ENCODE data around the gene EPHB1.

The EPHB1 gene

GRCh38 chr3:134794950-134795745 is at the start of gene EPHB1:
Gene EPHB1, plus strand, starts transcription at chr3:134795260.
- peak; percentile 96 for DNase-seq

- no peak for DNase-seq
These were observed 46.4 kb upstream of the EPHB1 start for GRCh38 chr3:134748698-134749097.

DNA sequence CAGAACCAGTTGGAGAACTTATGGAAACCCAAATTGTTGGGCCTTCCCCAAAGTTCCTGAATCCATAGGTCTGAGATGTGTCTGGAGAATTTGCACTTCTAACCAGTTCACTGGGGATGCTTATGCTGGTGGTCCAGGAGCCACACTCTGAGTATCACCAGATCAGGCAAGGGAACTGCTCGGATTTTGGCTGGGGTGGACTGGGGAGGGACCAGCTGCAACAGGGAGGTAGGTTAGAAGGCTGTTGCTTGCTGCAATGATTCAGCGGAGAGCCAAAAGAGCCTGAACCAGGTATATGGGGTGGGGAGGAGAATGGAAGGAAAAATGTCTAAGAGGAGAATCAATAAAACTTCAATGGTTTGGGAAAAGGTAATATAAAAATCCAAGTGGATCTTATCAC is 45.9 kb upstream of the EPHB1 start:
- DNase-seq: no peak

- DNase-seq: no peak
These were observed 45.1 kb upstream of the EPHB1 start for GRCh38 chr3:134749802-134750553.

GRCh38 chr3:134751831-134752230 is 43.2 kb upstream of the EPHB1 start:
- DNase-seq: no peak

DNA sequence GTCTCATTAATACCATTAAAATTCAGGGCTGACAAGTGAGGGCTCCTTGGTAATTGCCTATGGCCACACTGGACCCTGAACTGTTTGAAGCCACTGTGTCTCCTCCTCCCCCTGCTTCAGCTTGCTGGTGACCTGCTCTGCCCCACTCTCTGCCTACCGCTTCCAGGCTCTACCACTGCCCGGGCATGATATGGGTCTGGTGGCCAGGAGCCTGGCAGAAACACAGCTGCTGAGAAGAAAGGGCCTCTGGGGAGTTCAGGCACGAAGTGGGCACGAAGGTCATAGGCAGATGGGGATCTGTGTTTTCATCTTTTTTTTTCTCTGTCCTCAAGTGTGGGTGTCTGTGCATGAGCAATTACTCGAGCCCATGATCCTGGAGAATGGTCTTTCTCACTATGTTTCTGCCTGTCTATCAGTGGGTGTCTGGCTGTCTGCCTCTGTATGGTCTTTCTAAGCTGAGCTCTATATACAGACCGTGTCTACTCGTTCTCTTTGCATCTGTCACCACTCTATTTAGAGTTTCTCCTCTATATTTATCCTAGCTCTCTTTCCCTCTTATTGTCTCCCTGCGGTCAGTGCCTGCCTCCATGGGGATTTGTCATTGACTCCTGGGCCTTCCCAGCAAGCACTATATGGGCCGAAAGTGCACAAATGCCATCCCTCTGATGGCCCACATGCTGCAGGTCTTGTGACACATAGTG is 42.1 kb upstream of the EPHB1 start:
- DNase-seq: no peak

DNA sequence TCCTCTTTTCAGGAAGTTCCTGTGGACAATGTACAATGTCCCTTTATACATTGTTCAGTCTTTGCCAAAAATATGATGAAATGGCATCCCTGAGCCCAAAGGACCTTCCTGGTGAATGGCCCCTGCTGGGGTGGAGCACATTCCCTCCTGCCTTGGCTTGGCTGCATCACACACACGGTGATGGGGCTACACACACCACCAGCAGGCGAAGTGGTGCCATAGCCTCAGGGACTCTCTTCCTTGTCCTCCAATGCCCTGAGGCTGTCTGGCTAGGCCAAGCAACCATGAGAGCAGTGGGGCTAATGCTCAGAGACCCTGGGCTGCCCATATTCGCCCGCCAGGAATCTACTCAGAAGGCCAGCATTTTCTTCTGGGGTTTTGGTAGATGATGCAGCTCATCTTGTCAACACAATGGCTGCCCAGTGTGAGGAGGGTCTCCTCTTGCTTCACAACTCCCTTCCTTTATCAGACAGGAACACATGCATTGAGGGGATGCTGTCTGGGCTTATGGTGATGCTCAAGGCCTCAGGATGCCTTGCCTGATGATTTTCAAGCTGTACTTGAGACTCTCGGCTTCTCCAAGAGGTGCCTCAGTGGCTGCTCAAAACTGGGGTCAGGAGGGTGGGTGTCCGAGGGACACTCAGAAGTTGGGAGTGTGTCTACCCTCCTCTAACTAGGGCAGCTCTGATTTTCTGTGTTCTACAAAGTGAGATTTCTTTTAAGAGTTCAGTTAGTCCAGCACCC is 40.9 kb upstream of the EPHB1 start:
- DNase-seq: no peak

- DNase-seq: no peak
These were observed 40.1 kb upstream of the EPHB1 start for GRCh38 chr3:134754768-134755559.

DNA sequence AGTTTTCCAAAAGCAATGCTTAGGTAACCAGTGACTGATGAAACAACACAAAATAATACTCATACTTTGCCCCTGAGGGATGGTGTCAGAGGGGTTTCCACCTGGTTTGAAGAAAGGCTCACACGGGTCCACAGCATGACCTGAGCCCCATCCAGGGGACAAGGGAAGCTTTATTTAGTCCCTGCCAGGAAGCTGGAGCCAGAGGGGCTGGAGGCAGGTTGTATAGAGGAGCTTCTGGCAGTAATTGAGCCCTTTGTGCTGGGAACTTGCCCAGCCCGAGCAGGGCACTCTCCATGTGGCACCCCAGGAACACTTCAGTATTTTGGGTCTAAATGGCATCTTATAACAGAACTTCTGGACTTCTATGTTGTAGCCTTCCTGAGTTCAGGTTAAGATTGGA is 39.2 kb upstream of the EPHB1 start:
- DNase-seq: no peak

DNA sequence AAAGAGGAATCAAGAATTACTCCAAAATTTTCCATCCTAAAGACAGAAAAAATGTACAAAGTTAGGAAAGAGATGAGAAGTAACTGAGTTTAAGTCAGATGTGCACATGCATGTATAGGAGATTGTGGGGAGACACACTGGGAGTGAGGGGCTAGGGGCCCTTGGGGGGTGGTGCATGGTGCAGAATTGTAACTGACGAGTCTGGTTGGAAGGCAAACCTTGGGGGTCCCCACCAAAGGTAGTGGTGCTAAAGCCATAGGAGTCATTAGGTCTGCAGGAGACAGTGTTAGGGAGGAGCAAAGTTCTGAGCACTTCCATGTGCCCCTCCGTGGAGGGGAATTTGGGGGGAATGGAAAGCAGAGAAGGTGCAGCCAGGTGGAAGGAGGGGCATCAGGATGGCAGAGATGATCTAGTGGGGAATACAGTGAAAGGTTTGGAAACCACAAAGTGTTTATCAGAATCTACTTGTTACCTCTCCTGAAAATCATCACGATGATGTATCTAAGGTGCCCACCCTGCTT is 37.5 kb upstream of the EPHB1 start:
- no peak for DNase-seq

DNA sequence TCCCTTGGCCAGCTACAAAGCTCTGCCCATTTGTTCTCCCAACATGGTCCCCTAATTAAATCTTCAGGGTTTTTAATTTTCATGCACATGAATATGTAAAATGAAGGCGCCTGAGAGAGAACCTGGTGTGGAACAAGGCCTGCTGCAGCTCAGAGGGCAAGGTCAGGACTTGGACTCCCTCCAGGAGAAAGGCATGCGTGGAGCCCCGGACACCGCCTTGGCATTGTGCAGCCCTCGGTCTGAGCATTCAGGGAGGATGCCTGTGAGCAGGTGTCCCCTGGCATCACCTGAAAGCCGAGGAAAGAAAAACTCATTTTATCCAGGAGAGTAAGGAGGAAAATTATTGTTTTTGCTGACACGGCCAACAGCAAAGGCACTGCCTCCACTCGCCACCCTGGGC is 33.8 kb upstream of the EPHB1 start:
- no peak for DNase-seq

DNA sequence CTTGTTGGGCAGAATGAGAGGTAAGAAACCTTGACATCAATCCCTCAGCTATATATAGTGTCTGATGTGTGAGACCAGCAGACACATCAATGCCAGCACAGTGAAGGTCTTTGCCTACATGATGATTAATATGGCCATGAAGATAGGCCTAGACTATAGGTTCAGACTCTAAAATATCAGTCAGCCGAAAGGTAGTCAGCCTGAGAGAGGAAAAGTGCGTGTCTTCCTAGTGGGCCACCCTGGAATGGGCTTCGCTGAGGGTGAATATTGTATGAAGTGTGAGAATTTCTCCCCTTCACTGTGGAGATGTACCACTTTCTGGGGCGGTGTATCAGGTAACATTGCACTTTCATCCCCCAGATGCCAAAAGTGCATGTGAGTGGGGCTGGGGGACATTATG is 33.0 kb upstream of the EPHB1 start:
- DNase-seq: no peak

DNA sequence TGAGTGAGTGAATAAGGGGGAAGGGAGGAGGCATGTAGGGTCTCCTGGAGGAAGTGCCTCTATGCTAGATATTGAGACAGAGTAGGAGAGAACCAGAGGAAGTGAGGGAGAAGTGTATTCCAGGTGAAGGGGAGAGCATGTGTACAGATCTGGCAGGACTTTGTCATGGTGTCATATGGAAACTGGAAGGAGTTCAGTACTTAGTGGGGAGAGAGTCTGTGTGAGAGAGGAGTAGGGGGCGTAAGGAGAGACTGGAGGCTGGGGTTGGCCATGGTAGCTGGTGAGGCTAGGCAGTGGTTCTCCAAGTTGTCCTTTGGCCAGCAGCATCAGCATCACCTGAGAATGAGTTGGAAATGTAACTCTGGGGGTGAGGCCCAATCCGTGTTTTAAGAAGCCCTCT is 29.6 kb upstream of the EPHB1 start:
- DNase-seq: no peak

DNA sequence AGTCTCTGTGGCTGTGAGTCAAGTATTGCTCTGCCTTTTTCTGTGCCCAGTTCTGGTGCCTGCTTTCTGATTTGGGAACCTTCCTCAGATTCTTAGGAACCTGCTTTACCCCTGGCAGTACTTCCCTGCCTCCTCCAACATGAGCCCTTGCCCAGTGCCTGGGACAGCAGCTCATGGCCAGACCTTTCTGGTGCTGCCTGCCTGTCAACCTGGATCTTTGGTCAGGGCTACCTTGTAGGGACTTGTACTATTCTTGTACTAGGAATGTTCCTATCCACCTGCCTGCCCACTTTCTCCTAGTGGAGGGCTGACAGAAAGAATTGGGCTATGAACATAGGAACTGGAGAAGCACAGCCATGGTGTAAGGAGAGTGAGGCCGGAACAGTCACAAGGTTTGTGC is 28.8 kb upstream of the EPHB1 start:
- DNase-seq: no peak

DNA sequence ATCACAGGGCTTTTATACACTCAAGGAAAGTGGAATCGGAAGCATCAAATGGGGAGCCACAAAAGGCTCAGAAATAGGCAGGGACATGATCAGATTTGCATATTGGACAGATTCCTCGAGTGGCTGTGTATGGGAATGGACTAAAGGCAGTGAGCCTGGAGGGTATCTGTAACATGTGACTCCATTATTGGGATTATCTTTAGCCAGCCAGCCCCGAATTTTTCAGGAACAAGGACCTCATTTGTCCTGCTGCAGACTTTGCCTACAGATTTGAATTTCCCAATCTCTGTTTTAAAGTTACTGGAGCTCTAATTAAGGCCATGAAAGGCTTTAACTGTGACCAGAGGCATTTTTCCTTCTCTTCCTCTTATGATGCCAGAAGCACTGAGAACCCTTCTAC is 26.9 kb upstream of the EPHB1 start:
- DNase-seq: no peak

- DNase-seq: no peak
These were observed 26.2 kb upstream of the EPHB1 start for GRCh38 chr3:134768837-134769236.

GRCh38 chr3:134769287-134769868 is 25.7 kb upstream of the EPHB1 start:
- no peak for DNase-seq

GRCh38 chr3:134772011-134772410 is 23.0 kb upstream of the EPHB1 start:
- DNase-seq: no peak

DNA sequence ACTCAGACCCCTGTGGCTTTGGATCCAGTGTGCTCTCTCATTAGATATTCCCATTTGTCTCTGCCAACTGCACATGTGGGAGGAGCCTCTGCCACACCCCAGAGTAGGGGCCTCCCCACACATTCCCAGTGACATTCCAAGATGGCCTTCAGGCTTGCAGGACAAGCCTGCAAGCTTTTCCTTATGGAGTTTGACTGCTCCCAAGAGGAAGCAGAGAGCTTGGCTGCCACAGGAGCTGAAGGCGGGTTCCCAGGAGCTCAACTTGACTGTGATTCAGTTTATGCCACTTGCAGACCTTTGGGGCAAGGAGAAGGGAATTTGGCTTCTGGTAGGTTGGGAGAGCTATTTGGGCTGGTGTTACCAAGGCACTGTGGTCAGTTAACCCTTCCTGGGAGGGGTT is 22.5 kb upstream of the EPHB1 start:
- no peak for DNase-seq

- no peak for DNase-seq
These were observed 19.2 kb upstream of the EPHB1 start for GRCh38 chr3:134775831-134776230.

GRCh38 chr3:134776518-134776917 is 18.5 kb upstream of the EPHB1 start:
- no peak for DNase-seq

GRCh38 chr3:134777341-134777740 is 17.7 kb upstream of the EPHB1 start:
- no peak for DNase-seq

Measured in NCI-H2171 (cell line).